HepG2 (cell line): ENCODE data around the gene HSD3B7. TPM values are rescaled to one million over a fixed set of nuclear protein-coding genes. Genes with fewer than 3 reads are reported as not detected.

Experiments used
- ATAC-seq: fragments of 200-7000 bp; cut with Tn5 transposase; 3 replicates; pipeline ENCODE4 v1.9.1; 2020; ENCODE audit warnings: mild to moderate bottlenecking, moderate library complexity
- BruUV-seq: library from RNA; stranded (reverse); fragments of 400-500 nt; replicated peaks from 2 replicates; lab custom pipeline; 2021; lab: Mats Ljungman, UMichigan
- CTCF ChIA-PET: fragments of 300-600 bp; formaldehyde crosslinking; extraction: SDS; loops from one replicate; lab custom pipeline; 2021; ENCODE audit warnings: low total read pairs, inconsistent platforms, low intra/inter-chr PET ratio; lab: Yijun Ruan, JAX
- POLR2A ChIA-PET: fragments of 350-600 bp; sonication (Branson Sonifier 250); formaldehyde crosslinking; loops from one replicate; lab custom pipeline; 2020; ENCODE audit warnings: antibody characterized with exemption, inconsistent platforms; lab: Yijun Ruan, JAX
- DNase-seq: peaks from one replicate; pipeline ENCODE4 v3.0.0-alpha.2; 2015; ENCODE audit warnings: low spot score
- FAIRE-seq: peaks from 3 replicates; lab custom pipeline; 2011; peaks lifted over from hg19 to GRCh38; lab: Jason Lieb, UNC
- H2AFZ ChIP-seq: one replicate; pipeline ENCODE4 v1.6.1; 2011; ENCODE audit warnings: low read length, inconsistent platforms
- H3K27ac ChIP-seq: fragments of 300-600 bp; 3 replicates; pipeline ENCODE4 v1.8.0; 2011; ENCODE audit warnings: mixed run types, mild to moderate bottlenecking, mixed read lengths, low read length, inconsistent platforms; ENCODE audit not compliant: insufficient read depth; ENCODE audit errors: extremely low read length
- H3K27me3 ChIP-seq, 2 experiments: fragments of 200-600 bp in 1 of 2; 2 replicates in 1 of 2; 3 replicates in 1 of 2; pipeline versions ENCODE4 v1.6.0 to v1.8.0; 2011; ENCODE audit warnings: low read length in 2 of 2, mild to moderate bottlenecking in 2 of 2, moderate library complexity in 2 of 2, inconsistent platforms in 1 of 2; ENCODE audit not compliant: insufficient read depth in 2 of 2, control insufficient read depth in 1 of 2
- H3K36me3 ChIP-seq, 2 experiments: fragments of 200-600 bp in 1 of 2; replicated peaks in 1 of 2; 2 replicates in 1 of 2; 3 replicates in 1 of 2; pipeline versions ENCODE4 v1.5.1 to v1.8.0; 2011; ENCODE audit warnings: low read length in 2 of 2, inconsistent platforms in 1 of 2; ENCODE audit not compliant: insufficient read depth in 2 of 2, control insufficient read depth in 1 of 2
- H3K4me1 ChIP-seq: 2 replicates; pipeline ENCODE4 v1.5.1; 2012; ENCODE audit warnings: low read length, inconsistent platforms; ENCODE audit not compliant: insufficient read depth
- H3K4me2 ChIP-seq: 2 replicates; pipeline ENCODE4 v1.6.0; 2011; ENCODE audit warnings: low read depth, low read length, inconsistent platforms
- H3K4me3 ChIP-seq, 3 experiments: fragments of 200-600 bp in 1 of 3; sonication (generic), shearing (Covaris generic) in 1 of 3; replicated peaks in 1 of 3; 2 replicates each; pipeline ENCODE4 v1.5.1; 2011 to 2016; ENCODE audit warnings: low read length in 3 of 3, inconsistent platforms in 2 of 3, low read depth in 2 of 3, mild to moderate bottlenecking in 2 of 3, control low read depth in 1 of 3, mixed read lengths in 1 of 3; ENCODE audit not compliant: insufficient read depth in 1 of 3
- H3K79me2 ChIP-seq: one replicate; pipeline ENCODE4 v1.6.1; 2011; ENCODE audit warnings: low read length, inconsistent platforms; ENCODE audit not compliant: insufficient read depth
- H3K9ac ChIP-seq: 2 replicates; pipeline ENCODE4 v1.6.0; 2011; ENCODE audit warnings: mild to moderate bottlenecking, low read depth, low read length, inconsistent platforms; ENCODE audit not compliant: insufficient read depth
- H3K9me3 ChIP-seq: 2 replicates; pipeline ENCODE4 v1.5.1; 2012; ENCODE audit warnings: mild to moderate bottlenecking, low read length
- H4K20me1 ChIP-seq: 2 replicates; pipeline ENCODE4 v1.6.0; 2011; ENCODE audit warnings: inconsistent platforms, mild to moderate bottlenecking, low read length, moderate library complexity; ENCODE audit not compliant: insufficient read depth
- ASH2L ChIP-seq: fragments of 300-600, 200-600 bp; sonication (generic); IDR thresholded peaks from 2 replicates; pipeline ENCODE4 v1.7.0; 2017; ENCODE audit warnings: low read depth, mild to moderate bottlenecking, moderate library complexity, mixed read lengths, low read length; ENCODE audit not compliant: insufficient read length
- PTBP1 ChIP-seq: fragments of 200-400 bp; formaldehyde crosslinking; IDR thresholded peaks from 2 replicates; pipeline ENCODE4 v1.6.1; 2018; ENCODE audit warnings: low read length, low read depth; ENCODE audit not compliant: poor library complexity, severe bottlenecking
- RAD21 ChIP-seq: fragments of 450-650 bp; formaldehyde crosslinking; IDR thresholded peaks from 2 replicates; pipeline ENCODE4 v1.5.0; 2020; ENCODE audit warnings: mild to moderate bottlenecking
- SP4 ChIP-seq: sonication (generic); formaldehyde crosslinking; IDR thresholded peaks from 2 replicates; pipeline ENCODE4 v1.8.1; 2023; ENCODE audit warnings: mild to moderate bottlenecking, missing genetic modification reagents
- TEAD3 ChIP-seq: optimal IDR thresholded peaks from 2 replicates; pipeline ENCODE3; 2016; ENCODE audit warnings: borderline replicate concordance
- THAP11 ChIP-seq: IDR thresholded peaks from 2 replicates; pipeline ENCODE4 v1.6.1; 2016; ENCODE audit warnings: missing biosample characterization, missing genetic modification reagents
- ZBED4 ChIP-seq: sonication (generic); formaldehyde crosslinking; IDR thresholded peaks from 2 replicates; pipeline ENCODE4 v1.4.0; 2020; ENCODE audit warnings: missing genetic modification reagents, borderline replicate concordance
- ZNF891 ChIP-seq: sonication (generic); formaldehyde crosslinking; IDR thresholded peaks from 2 replicates; pipeline ENCODE4 v1.5.0; 2020; ENCODE audit warnings: mild to moderate bottlenecking, missing genetic modification reagents
- WGBS: methylation state at CpG from one replicate; pipeline ENCODE4 v1.1.6; 2017; ENCODE audit warnings: low lambda C conversion rate; 5-methylcytosine and 5-hydroxymethylcytosine counted together
- in situ Hi-C: cut with HindIII; loops from 2 replicates; pipeline ENCODE4 v1.10.0; 2017; ENCODE audit warnings: low pct_unique_long_range_greater_than_20kb; ENCODE audit not compliant: extremely low pct_ligation_motif_present
- intact Hi-C: fragments of 100-400 bp; cut with micrococcal nuclease; formaldehyde crosslinking; loops from one replicate; pipeline ENCODE4 v1.10.0; 2022; ENCODE audit not compliant: unreplicated experiment
- polyA plus RNA-seq, 8 experiments: library from polyadenylated mRNA; depleted of rRNA in 3 of 8; stranded (reverse) in 7 of 8; unstranded in 1 of 8; fragments of >200 nt; fragmentation: Illumina TruSeq in 4 of 8; extraction: Trizol in 4 of 8; gene quantifications; 2 replicates each; pipeline versions ENCODE4 v1.2.1 to v1.2.3, GENCODE V29; 2011 to 2016; ENCODE audit warnings: low read depth in 4 of 8, missing spikeins in 1 of 8, mixed read lengths in 1 of 8; ENCODE audit not compliant: insufficient read depth in 1 of 8
- total RNA-seq, 5 experiments: library from RNA; depleted of rRNA; stranded (reverse); fragments of >200 nt; fragmentation: Illumina TruSeq; extraction: Trizol; gene quantifications; 2 replicates each; pipeline ENCODE4 v1.2.3, GENCODE V29; 2016; ENCODE audit warnings: low read depth in 1 of 5
- TF ChIP-seq, protein P1 (sequence below): sonication (generic); formaldehyde crosslinking; IDR thresholded peaks from 2 replicates; pipeline ENCODE4 v1.5.0; 2020; ENCODE audit warnings: mild to moderate bottlenecking, missing genetic modification reagents, borderline replicate concordance
- TF ChIP-seq, protein P2 (sequence below): sonication (generic); formaldehyde crosslinking; conservative IDR thresholded peaks from 2 replicates; pipeline ENCODE4 v1.8.1; 2023; ENCODE audit warnings: missing genetic modification reagents

HSD3B7 gene
- total and polyA plus RNA-seq, 2 of the 13 experiments (the other 11 are each of a cell fraction or from before 2014, with no cell fraction given) = 32.9 to 69.7 TPM

DNA sequence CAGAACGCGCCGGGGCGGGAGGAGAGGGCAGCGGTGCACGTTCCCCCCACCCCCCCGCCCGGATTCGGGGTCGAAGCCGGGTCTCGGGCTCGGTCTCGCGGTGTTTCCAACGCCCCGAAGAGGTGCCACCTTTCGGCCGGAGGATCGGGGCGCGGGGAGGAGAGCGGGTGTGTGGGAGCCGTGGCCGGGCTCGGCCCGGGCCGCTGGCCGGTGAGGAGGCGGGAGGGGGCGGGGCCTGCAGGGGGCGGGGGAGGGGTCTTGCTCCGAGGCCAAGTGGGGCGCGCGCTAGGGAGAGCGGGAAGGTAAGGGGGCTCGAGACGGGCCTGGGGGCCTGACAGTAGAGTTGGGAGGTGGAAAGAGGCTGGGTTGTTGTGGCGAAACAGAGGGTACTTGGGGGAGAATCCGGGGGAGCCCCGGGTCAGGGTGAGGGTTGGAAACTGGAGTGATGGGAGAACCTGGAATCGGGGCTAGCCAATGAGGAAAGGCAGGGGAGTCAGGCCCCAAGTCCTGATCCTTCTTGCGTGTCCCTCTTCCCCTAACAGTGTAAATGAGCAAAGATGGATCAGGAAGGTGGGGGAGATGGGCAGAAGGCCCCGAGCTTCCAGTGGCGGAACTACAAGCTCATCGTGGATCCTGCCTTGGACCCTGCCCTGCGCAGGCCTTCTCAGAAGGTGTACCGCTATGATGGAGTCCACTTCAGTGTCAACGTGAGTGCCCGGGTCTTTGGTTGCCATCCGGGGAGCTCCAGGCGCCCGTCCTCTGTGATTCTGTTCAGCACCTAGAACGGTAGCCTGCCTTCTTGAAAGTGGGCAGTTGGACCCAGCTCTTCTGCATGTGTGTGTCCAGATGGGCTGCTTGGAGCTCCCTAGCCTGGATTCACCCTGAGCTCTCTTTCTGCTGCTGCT, 26.6 kb upstream of the HSD3B7 start (continued):
- TF ChIP-seq ZBED4 (CRISPR knock-in tag) = no peak
- TF ChIP-seq RAD21 = no peak
- TF ChIP-seq PTBP1 = no peak
- no peak for TF ChIP-seq SP4 (CRISPR knock-in tag)
- TF ChIP-seq THAP11 (CRISPR knock-in tag) = no peak
- TF ChIP-seq ASH2L = no peak

- DNase-seq = no peak
- Histone ChIP-seq H3K27me3 (no peaks in the 10 kb centered on the region; a peak in 1 of 5 replicates), H3K4me3 (no peak overlapping the region), H2AFZ (no peak overlapping the region), H3K79me2 (peaks cover 15% of the 10 kb centered on the region), H4K20me1 (peaks cover 5% of the 10 kb centered on the region; the same call in 1 of the 2 replicates), H3K4me2 (no peak overlapping the region), H3K9me3 (no peaks in the 10 kb centered on the region), H3K36me3 (peaks cover 45 to 72% of the 10 kb centered on the region in 2 experiments), H3K27ac (no peak overlapping the region), H3K4me1 (peaks cover 19% of the 10 kb centered on the region), H3K9ac (no peak overlapping the region)
- intact Hi-C loops = no loop called here
- in situ Hi-C loops = no loop called here
- WGBS = 97% methylated on average over 11 of the region's 11 CpGs
- no peak for ATAC-seq
- TF ChIP-seq ZNF891 (CRISPR knock-in tag) = 0 out of 2 replicates have a peak, but pooled peaks have one; percentile 25
- no peak for TF ChIP-seq TEAD3 (CRISPR knock-in tag)
- TF ChIP-seq, protein P1, sequence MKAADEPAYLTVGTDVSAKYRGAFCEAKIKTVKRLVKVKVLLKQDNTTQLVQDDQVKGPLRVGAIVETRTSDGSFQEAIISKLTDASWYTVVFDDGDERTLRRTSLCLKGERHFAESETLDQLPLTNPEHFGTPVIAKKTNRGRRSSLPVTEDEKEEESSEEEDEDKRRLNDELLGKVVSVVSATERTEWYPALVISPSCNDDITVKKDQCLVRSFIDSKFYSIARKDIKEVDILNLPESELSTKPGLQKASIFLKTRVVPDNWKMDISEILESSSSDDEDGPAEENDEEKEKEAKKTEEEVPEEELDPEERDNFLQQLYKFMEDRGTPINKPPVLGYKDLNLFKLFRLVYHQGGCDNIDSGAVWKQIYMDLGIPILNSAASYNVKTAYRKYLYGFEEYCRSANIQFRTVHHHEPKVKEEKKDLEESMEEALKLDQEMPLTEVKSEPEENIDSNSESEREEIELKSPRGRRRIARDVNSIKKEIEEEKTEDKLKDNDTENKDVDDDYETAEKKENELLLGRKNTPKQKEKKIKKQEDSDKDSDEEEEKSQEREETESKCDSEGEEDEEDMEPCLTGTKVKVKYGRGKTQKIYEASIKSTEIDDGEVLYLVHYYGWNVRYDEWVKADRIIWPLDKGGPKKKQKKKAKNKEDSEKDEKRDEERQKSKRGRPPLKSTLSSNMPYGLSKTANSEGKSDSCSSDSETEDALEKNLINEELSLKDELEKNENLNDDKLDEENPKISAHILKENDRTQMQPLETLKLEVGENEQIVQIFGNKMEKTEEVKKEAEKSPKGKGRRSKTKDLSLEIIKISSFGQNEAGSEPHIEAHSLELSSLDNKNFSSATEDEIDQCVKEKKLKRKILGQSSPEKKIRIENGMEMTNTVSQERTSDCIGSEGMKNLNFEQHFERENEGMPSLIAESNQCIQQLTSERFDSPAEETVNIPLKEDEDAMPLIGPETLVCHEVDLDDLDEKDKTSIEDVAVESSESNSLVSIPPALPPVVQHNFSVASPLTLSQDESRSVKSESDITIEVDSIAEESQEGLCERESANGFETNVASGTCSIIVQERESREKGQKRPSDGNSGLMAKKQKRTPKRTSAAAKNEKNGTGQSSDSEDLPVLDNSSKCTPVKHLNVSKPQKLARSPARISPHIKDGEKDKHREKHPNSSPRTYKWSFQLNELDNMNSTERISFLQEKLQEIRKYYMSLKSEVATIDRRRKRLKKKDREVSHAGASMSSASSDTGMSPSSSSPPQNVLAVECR (CRISPR knock-in tag) = 0 out of 2 replicates have a peak, but pooled peaks have one; percentile 17
- TF ChIP-seq, protein P2, sequence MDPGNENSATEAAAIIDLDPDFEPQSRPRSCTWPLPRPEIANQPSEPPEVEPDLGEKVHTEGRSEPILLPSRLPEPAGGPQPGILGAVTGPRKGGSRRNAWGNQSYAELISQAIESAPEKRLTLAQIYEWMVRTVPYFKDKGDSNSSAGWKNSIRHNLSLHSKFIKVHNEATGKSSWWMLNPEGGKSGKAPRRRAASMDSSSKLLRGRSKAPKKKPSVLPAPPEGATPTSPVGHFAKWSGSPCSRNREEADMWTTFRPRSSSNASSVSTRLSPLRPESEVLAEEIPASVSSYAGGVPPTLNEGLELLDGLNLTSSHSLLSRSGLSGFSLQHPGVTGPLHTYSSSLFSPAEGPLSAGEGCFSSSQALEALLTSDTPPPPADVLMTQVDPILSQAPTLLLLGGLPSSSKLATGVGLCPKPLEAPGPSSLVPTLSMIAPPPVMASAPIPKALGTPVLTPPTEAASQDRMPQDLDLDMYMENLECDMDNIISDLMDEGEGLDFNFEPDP (CRISPR knock-in tag) = 0 out of 2 replicates have a peak, but pooled peaks have one; percentile 76
- ChIA-PET CTCF (no interaction called here), POLR2A (no interaction called here)
- no peak for FAIRE-seq
- no TSS peak for BruUV-seq
Measured at GRCh38 chr16:30961384-30961783, 23.6 kb upstream of the HSD3B7 start.
